Activated naive CD8-positive, alpha-beta T cell treated with anti-CD3 and anti-CD28 coated beads, Interleukin-2, amount 50 U/mL, for 24 hours (primary cell): Measurements from ENCODE around the gene ZDHHC20.

Experiments
- ATAC-seq: fragments of 150-1000 bp; cut with Tn5 transposase; one replicate; pipeline ENCODE4 v1.10.0; 2021
- DNase-seq: peaks from one replicate; pipeline ENCODE4 v3.0.0; 2021
- H3K27ac Mint-ChIP-seq: one replicate; pipeline ENCODE4 v1.8.0; 2021; ENCODE audit warnings: mild to moderate bottlenecking, mixed read lengths
- H3K27me3 Mint-ChIP-seq: one replicate; pipeline ENCODE4 v1.8.0; 2021; ENCODE audit warnings: mixed read lengths
- H3K36me3 Mint-ChIP-seq: one replicate; pipeline ENCODE4 v1.8.0; 2021; ENCODE audit warnings: low read depth, mixed read lengths
- H3K4me1 Mint-ChIP-seq: one replicate; pipeline ENCODE4 v1.8.0; 2021; ENCODE audit warnings: mixed read lengths
- H3K4me3 Mint-ChIP-seq: one replicate; pipeline ENCODE4 v1.8.0; 2021; ENCODE audit warnings: mild to moderate bottlenecking, moderate library complexity, mixed read lengths
- H3K9me3 Mint-ChIP-seq: one replicate; pipeline ENCODE4 v1.8.0; 2021; ENCODE audit warnings: mixed read lengths

The ZDHHC20 gene

GRCh38 chr13:21361123-21361522 is 98.0 kb downstream of the ZDHHC20 start:
- no peak for ATAC-seq
- H3K27me3 Mint-ChIP-seq, result no peaks in the 10 kb centered on the region
- DNase-seq, result no peak
- H3K36me3 Mint-ChIP-seq, result no peaks in the 10 kb centered on the region
- no peak overlapping the region for H3K27ac Mint-ChIP-seq
- peaks cover 13% of the 10 kb centered on the region for H3K4me1 Mint-ChIP-seq
- H3K4me3 Mint-ChIP-seq, result no peak overlapping the region
- no peaks in the 10 kb centered on the region for H3K9me3 Mint-ChIP-seq

- Mint-ChIP-seq H3K4me3 (no peak overlapping the region), H3K27me3 (no peaks in the 10 kb centered on the region), H3K27ac (no peak overlapping the region), H3K36me3 (no peaks in the 10 kb centered on the region), H3K4me1 (peaks cover 9% of the 10 kb centered on the region), H3K9me3 (no peaks in the 10 kb centered on the region)
- ATAC-seq (no peak), DNase-seq (no peak)
Measured at GRCh38 chr13:21360463-21360862, 98.6 kb downstream of the ZDHHC20 start.

GRCh38 chr13:21359855-21360254 is 99.2 kb downstream of the ZDHHC20 start:
- Mint-ChIP-seq H3K9me3 (no peaks in the 10 kb centered on the region), H3K36me3 (no peaks in the 10 kb centered on the region), H3K4me1 (peaks cover 3% of the 10 kb centered on the region), H3K4me3 (no peak overlapping the region), H3K27me3 (no peaks in the 10 kb centered on the region), H3K27ac (no peak overlapping the region)
- DNase-seq, result no peak
- no peak for ATAC-seq

GRCh38 chr13:21355304-21355703 is 103.8 kb downstream of the ZDHHC20 start:
- Mint-ChIP-seq H3K4me1 (no peaks in the 10 kb centered on the region), H3K4me3 (no peak overlapping the region), H3K36me3 (no peaks in the 10 kb centered on the region), H3K27me3 (no peaks in the 10 kb centered on the region), H3K9me3 (no peaks in the 10 kb centered on the region), H3K27ac (no peak overlapping the region)
- DNase-seq, result no peak
- ATAC-seq, result no peak

- Mint-ChIP-seq H3K4me1 (no peaks in the 10 kb centered on the region), H3K27me3 (no peaks in the 10 kb centered on the region), H3K36me3 (no peaks in the 10 kb centered on the region), H3K9me3 (no peaks in the 10 kb centered on the region), H3K4me3 (no peak overlapping the region), H3K27ac (no peak overlapping the region)
- no peak for ATAC-seq
- DNase-seq, result no peak
Measured at GRCh38 chr13:21354721-21355120, 104.4 kb downstream of the ZDHHC20 start.

- H3K27ac Mint-ChIP-seq, result no peak overlapping the region
- ATAC-seq (no peak), DNase-seq (no peak)
- no peaks in the 10 kb centered on the region for H3K36me3 Mint-ChIP-seq
- no peaks in the 10 kb centered on the region for H3K27me3 Mint-ChIP-seq
- H3K4me1 Mint-ChIP-seq, result peaks cover 14% of the 10 kb centered on the region
- H3K9me3 Mint-ChIP-seq, result no peaks in the 10 kb centered on the region
- no peak overlapping the region for H3K4me3 Mint-ChIP-seq
Measured at GRCh38 chr13:21348488-21349120, 110.5 kb downstream of the ZDHHC20 start.

GRCh38 chr13:21347753-21348318 is 111.3 kb downstream of the ZDHHC20 start:
- ATAC-seq (no peak), DNase-seq (no peak)
- peaks cover 19% of the 10 kb centered on the region for H3K4me1 Mint-ChIP-seq
- no peak overlapping the region for H3K4me3 Mint-ChIP-seq
- no peak overlapping the region for H3K27ac Mint-ChIP-seq
- H3K36me3 Mint-ChIP-seq, result no peaks in the 10 kb centered on the region
- no peaks in the 10 kb centered on the region for H3K27me3 Mint-ChIP-seq
- no peaks in the 10 kb centered on the region for H3K9me3 Mint-ChIP-seq

- Mint-ChIP-seq H3K27ac (peak overlapping the region; percentile 73), H3K9me3 (no peaks in the 10 kb centered on the region), H3K4me3 (peak overlapping the region; percentile 51), H3K36me3 (no peaks in the 10 kb centered on the region), H3K27me3 (no peaks in the 10 kb centered on the region), H3K4me1 (peaks cover 23% of the 10 kb centered on the region)
- DNase-seq, result peak; percentile 29
- ATAC-seq, result peak; percentile 74
Measured at GRCh38 chr13:21344662-21345176, 114.4 kb downstream of the ZDHHC20 start.

- H3K4me1 Mint-ChIP-seq, result peaks cover 23% of the 10 kb centered on the region
- H3K4me3 Mint-ChIP-seq, result no peak overlapping the region
Measured at GRCh38 chr13:21343659-21344058, 115.4 kb downstream of the ZDHHC20 start.

GRCh38 chr13:21342699-21343442 is 116.2 kb downstream of the ZDHHC20 start:
- ATAC-seq, result no peak
- no peaks in the 10 kb centered on the region for H3K27me3 Mint-ChIP-seq
- H3K4me3 Mint-ChIP-seq, result no peak overlapping the region
- H3K9me3 Mint-ChIP-seq, result no peaks in the 10 kb centered on the region
- no peak for DNase-seq
- H3K36me3 Mint-ChIP-seq, result no peaks in the 10 kb centered on the region
- H3K27ac Mint-ChIP-seq, result no peak overlapping the region
- H3K4me1 Mint-ChIP-seq, result peaks cover 23% of the 10 kb centered on the region

More at GRCh38 chr13:21343659-21344058, 115.4 kb downstream of the ZDHHC20 start:
- no peaks in the 10 kb centered on the region for H3K9me3 Mint-ChIP-seq
- ATAC-seq (no peak), DNase-seq (no peak)
- H3K36me3 Mint-ChIP-seq, result no peaks in the 10 kb centered on the region
- H3K27ac Mint-ChIP-seq, result peak overlapping the region; percentile 73
- H3K27me3 Mint-ChIP-seq, result no peaks in the 10 kb centered on the region

GRCh38 chr13:21341637-21342422 is 117.3 kb downstream of the ZDHHC20 start:
- Mint-ChIP-seq H3K4me1 (peaks cover 23% of the 10 kb centered on the region), H3K27ac (no peak overlapping the region), H3K4me3 (no peak overlapping the region), H3K36me3 (no peaks in the 10 kb centered on the region), H3K27me3 (no peaks in the 10 kb centered on the region), H3K9me3 (no peaks in the 10 kb centered on the region)
- ATAC-seq (no peak), DNase-seq (no peak)

GRCh38 chr13:21338639-21339278 is 120.3 kb downstream of the ZDHHC20 start:
- Mint-ChIP-seq H3K27ac (no peak overlapping the region), H3K4me3 (no peak overlapping the region), H3K27me3 (no peaks in the 10 kb centered on the region), H3K36me3 (no peaks in the 10 kb centered on the region), H3K4me1 (peaks cover 10% of the 10 kb centered on the region), H3K9me3 (no peaks in the 10 kb centered on the region)
- DNase-seq (no peak), ATAC-seq (no peak)

- Mint-ChIP-seq H3K27ac (peak overlapping the region; percentile 37), H3K9me3 (no peaks in the 10 kb centered on the region), H3K36me3 (no peaks in the 10 kb centered on the region), H3K27me3 (no peaks in the 10 kb centered on the region), H3K4me1 (peaks cover 5% of the 10 kb centered on the region), H3K4me3 (no peak overlapping the region)
- ATAC-seq (no peak), DNase-seq (no peak)
Measured at GRCh38 chr13:21338156-21338555, 120.9 kb downstream of the ZDHHC20 start.
